Measurements from ENCODE around the gene ACACB.
A peak's percentile ranks its signal among the peaks of the same experiment; 100 is the strongest.
"Not testable (repeated sequence)": the region's sequence is repeated elsewhere in the genome, so short reads cannot be mapped to it uniquely, and the experiment has no call there.

The ACACB gene

GRCh38 chr12:109144224-109144623 is 27.8 kb downstream of the ACACB start:
- DNase-seq, result no peak

DNA sequence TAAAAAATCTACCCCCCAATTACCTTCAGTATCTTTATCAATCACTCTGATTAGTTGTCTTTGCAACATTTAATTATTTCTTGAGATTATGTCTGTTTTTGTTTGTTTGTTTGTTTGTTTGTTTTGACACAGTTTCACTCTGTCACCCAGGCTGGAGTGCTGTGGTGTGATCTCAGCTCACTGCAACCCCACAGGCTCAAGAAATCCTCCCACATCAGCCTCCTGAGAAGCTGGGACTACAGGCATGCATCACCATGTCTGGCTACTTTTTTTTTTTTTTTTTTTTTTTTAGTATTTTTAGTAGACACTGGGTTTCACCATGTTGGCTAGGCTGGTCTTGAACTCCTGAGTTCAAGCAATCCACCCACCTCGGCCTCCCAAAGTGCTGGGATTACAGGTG is 30.7 kb downstream of the ACACB start:
- not testable (repeated sequence) for DNase-seq

- no peak for DNase-seq
These were observed 31.6 kb downstream of the ACACB start for GRCh38 chr12:109147954-109148353.

- DNase-seq, result no peak
These were observed 33.8 kb downstream of the ACACB start for GRCh38 chr12:109150124-109150640.

- DNase-seq, result no peak
These were observed 35.1 kb downstream of the ACACB start for GRCh38 chr12:109151457-109151856.

GRCh38 chr12:109153821-109154441 is 37.5 kb downstream of the ACACB start:
- DNase-seq, result no peak

DNA sequence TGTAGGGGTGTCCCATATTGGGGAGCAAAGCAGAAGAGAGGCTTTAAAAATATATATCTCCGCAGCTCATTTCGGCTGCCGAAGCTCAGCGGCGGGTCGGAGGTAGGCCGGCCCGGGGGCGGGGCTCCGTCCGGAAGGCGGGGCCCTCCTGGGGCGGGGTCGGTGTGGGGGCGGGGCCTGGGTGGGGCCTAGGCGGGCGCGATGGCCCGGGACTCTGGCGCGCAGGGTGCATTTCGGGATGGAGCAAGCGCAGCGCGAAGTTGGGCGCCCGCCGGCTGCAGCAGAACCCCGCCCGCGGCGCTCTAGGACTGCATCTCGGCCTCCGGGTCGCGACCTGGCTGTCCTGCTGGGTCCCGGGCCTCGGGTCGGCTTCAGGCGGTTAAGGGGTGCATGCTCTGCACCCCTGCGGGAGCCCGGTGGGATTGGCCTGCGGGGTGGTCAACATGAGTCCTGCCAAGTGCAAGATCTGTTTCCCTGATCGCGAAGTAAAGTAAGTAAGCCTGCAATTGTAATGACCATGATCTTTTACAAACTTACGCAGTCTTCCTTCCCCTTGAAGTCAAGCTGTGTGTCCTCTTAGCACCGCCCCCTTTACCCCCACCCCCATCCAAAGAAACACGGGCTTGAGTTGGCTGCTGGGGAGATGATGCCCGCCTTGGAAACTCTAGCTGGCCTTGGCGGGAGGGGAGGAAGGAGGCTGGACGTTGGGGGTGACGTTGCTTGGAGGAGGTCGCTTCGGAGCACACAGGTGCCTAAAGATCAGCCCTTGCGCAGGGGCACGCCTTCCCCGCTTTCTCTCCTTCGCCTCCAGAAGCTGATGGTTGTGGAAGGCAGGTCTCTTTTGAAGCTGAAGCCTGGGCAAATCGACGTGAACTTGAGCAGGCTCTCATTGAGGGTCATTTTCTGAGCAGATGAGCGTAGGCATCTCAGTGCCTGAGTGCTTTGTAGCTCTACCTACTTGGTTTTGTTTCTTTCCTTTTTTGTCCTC is 38.4 kb downstream of the ACACB start:
- peak; percentile 76 for DNase-seq

GRCh38 chr12:109156036-109156435 is 39.6 kb downstream of the ACACB start:
- DNase-seq, result no peak

GRCh38 chr12:109156586-109156985 is 40.2 kb downstream of the ACACB start:
- no peak for DNase-seq

- no peak for DNase-seq
These were observed 41.6 kb downstream of the ACACB start for GRCh38 chr12:109157986-109158385.

DNA sequence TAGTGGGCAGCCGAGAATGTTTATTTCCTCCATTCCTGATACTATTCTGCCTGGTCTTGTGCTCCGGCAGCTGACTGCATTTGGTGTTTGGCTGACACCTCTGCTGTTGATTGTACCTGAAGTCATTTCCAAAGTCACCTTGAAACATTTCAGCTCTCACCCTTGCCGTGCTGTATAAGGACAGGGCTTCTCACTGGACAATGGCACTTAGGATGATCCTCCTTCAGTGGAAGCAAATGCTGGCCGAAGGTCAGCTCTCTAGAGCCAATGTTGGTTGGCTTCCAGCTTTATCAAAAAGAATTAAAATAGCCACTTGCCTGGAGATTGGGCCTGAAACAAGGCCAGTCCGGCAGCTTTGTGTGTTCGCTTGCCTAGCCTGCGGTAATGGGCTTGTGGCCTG is 44.0 kb downstream of the ACACB start:
- DNase-seq, result no peak

GRCh38 chr12:109160873-109161272 is 44.5 kb downstream of the ACACB start:
- no peak for DNase-seq

DNA sequence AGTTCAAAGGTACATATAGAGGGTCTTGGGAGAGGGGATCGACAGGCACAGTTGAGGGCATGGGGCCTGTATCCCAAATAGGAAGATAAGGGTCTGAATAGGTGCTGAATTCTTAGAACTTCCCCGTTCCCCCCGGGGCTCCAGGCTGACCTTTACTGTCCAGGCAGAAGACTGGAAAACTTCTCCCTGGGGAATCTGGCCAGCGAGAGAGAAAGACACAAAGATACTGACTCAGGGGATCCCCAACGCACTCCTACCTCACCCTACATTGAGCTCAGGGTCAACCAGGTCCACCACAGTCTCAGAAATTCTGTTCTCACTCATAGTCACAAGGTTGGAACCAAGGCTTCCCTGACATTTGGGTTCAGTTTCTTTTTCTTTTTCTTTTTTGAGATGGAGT is 46.2 kb downstream of the ACACB start:
- DNase-seq, result no peak

- DNase-seq, result no peak
These were observed 46.8 kb downstream of the ACACB start for GRCh38 chr12:109163167-109163566.

DNA sequence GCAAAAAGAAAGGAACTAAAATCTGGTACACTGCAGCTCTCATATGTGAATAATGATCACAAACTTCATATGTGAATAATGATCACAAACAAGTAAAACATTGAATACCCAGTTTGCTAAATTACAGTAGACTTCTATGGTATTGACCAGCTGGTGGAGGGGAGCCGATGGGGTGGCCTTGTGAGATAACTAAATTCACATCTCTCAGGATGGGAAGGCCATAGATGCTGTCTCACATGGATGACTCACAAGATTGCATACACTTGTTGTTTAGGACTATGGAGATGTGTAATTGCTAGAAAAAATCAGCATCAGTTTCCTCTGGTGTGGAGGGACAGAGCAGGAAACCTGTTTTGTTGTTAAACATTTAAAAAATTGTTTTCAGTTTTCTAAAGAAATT is 49.2 kb downstream of the ACACB start:
- no peak for DNase-seq

GRCh38 chr12:109166371-109166770 is 50.0 kb downstream of the ACACB start:
- no peak for DNase-seq

DNA sequence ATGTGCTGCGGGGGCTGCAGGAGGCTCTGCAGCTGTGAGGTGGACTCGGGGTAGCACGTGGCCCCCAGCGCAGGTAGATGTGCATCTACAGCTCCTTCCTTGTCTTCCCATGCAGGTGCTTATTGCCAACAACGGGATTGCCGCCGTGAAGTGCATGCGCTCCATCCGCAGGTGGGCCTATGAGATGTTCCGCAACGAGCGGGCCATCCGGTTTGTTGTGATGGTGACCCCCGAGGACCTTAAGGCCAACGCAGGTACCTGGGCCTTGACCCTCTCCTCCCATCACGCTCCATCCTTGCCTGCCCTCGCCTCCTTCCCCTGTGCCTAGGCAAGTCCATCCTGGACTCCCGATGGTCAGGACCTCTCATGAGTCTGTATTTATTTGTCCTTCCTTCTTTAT is 51.4 kb downstream of the ACACB start:
- no peak for DNase-seq

DNA sequence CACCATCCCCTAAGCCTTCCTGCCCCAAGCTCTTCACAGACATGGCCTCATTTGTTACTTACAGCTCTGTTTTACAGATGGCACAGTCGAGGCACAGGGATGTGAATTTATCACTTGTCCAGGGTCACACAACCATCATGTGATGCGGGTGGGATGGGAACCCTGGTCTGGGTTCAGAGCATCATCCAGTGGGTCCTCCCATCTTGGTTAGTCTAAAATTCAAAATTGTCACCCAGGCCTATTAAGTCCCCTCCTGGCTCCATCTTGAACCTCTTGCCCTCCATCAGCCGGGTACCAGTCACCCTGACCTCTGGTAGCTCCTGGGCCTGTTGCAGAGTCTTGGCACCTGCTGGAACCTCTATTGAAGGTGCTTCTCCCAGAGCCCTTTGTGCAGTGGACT is 52.9 kb downstream of the ACACB start:
- DNase-seq, result no peak

DNA sequence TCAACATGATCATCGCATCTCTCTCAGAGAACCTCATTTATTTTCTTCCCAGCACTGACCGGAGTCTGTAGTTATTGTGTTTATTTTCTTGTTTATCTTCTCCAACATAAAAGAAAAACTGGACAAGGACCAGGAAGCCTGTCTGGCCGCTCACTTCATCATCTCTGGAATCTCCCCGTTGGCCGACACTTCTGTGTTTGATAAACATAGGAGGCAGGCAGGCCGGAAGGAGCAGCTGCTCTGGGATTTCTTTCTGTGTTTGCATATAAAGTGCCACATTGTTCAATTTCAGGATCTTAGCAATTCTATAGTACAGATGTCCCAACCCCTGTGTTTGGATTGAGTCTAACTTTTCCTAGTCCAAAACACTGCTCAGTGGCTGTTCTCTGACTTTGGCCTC is 53.3 kb downstream of the ACACB start:
- no peak for DNase-seq

DNA sequence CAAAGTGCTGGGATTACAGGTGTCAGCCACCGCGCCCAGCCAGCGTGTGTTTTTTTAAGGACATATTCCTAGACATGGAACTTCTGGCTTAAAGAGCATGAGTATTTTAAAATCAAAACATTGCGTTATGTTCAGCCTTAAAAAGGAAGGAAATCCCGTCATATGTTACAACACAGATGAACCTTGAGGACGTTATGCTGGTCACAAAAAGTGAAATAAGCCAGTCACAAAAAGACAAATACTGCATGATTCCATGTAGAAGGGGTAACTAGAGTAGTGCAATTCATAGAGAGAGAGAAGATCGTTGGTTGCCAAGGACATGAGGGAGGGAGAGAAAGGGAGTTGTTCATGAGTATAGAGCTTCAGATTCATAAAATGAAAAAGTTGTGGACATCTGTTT is 53.9 kb downstream of the ACACB start:
- no peak for DNase-seq

GRCh38 chr12:109172787-109173186 is 56.4 kb downstream of the ACACB start:
- DNase-seq, result not testable (repeated sequence)

DNA sequence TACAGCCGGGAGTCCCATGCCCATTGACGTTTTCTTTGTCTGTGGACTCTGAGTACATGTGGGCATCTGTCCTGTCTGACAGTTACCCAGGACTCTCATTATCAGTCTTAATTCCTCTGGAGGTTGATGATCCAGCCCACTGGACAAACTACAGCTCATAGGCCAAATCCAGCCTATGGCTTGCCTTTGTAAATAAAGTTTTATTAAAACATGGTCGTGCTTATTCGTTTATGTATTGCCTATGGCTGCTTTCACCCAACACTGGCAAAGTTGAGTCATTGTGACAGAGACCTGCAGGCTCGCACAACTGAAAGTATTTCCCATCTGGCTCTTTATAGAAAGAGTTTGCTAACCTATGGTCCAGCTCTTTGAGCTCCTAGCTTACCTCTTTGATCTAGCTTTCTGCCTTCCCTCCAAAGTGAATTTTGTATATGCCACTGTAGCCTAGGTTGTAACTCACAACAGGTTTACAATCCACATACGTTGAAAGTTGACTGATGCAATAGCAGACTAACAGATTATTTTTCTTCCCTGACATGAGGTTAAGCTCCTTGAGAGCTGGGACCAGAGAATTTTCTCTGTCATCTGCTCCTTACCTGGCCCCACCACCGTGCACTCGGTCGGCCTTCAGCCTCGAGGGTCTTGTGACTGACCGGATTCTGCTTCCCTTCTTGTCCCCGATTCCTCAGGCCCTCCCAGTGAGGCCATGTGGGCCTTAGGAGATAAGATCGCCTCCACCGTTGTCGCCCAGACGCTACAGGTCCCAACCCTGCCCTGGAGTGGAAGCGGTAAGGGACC is 57.3 kb downstream of the ACACB start:
- DNase-seq, result no peak

- DNase-seq, result no peak
These were observed 58.1 kb downstream of the ACACB start for GRCh38 chr12:109174468-109174867.

Data from CD4-positive, alpha-beta T cell treated with Interleukin-15 for 1 hour (primary cell).